Measurements from ENCODE around the gene FOXL3.

FOXL3 gene

GRCh38 chr7:269721-270120 is 20.2 kb upstream of the FOXL3 start:
- no peak for DNase-seq

DNA sequence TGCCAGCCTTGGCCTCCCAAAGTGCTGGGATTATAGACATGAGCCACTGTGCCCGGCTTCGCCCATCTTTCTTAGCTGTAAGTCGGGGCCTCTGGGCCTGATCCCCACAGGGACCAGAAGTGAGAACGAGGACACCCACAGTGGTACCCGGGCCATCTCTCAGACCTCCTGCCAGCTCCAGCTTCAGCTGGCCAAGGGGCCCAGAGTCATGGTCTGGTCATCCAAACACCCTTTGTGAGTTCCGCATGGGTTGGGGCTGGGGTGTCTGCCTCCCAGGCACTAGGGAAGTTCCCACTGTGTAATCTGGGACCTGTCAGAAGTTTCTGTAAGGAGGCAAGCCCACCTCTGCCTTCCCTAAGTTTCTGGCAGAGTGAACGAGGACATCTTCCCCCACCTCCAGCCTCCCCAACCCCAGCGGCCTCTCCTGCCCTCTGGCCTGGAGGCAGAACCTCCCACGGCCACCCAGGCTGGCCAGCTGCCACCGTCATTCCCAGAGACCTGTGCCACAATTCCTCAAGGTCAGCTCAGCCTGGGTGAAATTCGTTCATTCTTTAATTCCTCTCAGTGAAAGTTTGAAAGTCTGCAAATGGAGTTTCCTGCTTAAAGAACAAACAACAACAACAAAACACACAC is 19.5 kb upstream of the FOXL3 start:
- DNase-seq: no peak

DNA sequence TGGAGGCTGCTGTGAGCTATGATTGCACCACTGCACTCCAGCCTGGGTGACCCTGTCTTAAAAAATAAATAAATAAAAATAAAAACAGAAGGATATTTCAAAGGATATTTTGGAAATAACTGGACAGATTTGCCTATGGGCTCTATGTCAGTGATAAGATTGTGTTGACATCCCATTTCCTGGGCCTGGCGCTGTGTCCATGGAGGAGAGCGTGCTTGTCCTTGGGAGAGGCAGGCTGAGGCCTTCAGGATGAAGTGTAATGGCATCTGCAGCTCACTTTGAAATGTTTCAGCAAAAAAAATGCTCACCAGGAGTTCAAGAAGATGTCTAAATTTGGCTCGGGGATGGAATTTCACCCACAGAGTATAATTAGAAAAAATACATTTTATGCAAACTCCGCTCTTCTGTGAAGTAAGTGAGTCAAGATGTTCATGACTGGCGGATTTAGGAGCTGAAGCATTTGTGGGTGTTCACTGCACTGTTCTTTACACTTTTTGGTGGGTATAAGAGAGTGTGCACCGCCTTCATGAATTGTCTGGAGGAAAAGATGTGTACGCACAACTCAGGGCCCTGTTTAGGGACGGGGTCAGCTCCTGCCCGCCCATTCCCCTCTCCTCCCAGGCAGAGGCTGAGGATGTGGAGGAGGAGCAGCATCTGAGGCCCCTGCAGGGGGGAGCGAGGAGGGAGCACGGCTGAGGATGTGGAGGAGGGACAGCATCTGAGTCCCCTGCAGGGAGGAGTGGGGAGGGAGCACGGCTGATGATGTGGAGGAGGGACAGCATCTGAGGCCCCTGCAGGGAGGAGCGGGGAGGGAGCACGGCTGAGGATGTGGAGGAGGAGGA is 18.5 kb upstream of the FOXL3 start:
- DNase-seq: no peak

DNA sequence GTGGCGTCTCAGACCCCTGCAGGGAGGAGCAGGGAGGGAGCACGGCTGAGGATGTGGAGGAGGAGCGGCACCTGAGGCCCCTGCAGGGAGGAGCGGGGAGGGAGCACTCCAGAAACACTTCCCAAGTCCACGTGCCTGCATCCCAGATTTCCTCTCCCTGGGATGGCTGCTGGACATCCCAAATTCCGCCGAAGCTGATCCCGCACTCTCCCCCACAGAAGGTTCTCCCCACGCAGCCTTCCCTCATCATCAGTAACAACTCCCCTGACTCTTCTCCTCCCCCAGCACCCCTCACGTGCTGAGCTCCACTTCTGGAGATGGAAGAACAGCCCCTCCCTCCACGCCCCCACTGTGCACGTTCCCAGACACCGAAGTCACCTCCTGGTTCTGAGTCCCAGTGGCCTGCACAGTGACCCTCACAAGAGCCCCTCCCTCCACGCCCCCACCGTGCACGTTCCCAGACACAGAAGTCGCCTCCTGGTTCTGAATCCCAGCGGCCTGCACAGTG is 17.8 kb upstream of the FOXL3 start:
- DNase-seq: no peak

- DNase-seq: no peak
Measured at GRCh38 chr7:272631-273030, 17.3 kb upstream of the FOXL3 start.

GRCh38 chr7:273327-273726 is 16.6 kb upstream of the FOXL3 start:
- no peak for DNase-seq

- no peak for DNase-seq
Measured at GRCh38 chr7:274266-274665, 15.7 kb upstream of the FOXL3 start.

DNA sequence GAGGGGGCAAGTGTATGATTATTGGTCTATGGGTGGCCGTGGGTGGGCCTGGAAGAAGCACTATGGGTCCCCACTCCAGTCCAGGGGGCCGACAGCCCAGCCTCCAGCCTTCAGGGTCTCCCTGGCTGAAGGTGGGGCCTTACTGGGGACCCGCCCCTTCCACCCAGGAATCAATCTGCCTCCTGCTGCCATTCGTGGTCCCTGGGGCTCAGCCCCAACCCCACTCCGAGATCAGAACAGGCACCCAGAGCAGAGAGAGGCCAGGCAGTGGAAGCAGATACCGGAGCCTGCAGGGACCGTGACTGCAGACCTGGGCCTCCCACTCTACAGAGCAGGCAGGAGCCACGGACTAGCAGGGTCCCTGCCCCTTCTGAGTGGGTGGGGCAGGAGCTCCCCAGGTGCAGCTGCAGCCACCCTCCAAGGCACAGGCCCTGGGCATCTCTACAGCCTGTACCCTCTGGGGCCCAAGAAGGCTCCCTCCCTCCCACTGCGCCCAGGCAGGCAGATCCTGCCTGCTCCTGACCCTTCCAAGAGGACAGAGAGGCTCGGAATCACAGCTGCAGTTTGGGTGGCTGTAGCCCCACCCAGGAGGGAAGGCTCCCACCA is 13.6 kb upstream of the FOXL3 start:
- no peak for DNase-seq

DNA sequence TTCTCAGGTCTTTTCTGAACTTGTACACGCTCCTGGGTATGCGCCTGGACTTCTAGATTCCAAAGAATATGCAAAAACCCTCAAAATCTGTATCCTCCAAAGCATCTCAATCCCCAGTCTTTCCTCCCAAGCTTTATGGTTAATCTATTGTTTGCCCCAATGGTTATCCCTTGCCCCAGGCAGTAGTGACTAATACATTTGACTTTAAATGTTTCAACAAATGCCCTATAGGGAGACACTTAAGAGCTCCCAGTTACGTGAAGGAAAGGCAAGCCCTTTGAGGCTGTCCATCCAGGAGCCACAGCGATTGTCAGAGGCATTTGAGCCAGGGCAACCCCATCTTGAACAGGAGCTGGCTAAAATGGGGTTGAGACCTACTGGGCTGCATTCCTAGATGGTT is 12.7 kb upstream of the FOXL3 start:
- no peak for DNase-seq

DNA sequence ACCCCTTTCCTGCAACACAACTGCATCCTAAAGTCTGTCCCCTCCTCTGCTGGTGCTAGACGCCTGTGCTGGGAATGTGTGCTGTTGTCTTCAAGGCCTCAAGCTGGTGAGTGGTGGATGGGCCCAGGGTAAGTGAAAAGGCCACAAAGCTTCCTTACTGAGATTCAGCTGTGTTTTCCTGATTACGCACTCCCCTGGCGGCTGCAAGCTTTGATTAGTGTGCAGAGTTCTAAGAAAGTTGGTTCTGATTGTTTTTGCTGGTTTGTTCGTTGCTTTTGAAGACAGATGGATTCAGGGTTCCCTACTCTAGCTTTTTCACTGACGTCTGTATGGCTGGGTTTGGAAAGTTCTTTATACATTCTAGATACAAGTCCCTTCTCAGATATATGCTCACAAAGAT is 11.9 kb upstream of the FOXL3 start:
- DNase-seq: no peak

- DNase-seq: no peak
Measured at GRCh38 chr7:279821-280220, 10.1 kb upstream of the FOXL3 start.

- no peak for DNase-seq
Measured at GRCh38 chr7:280461-280860, 9.5 kb upstream of the FOXL3 start.

- no peak for DNase-seq
Measured at GRCh38 chr7:281637-282036, 8.3 kb upstream of the FOXL3 start.

DNA sequence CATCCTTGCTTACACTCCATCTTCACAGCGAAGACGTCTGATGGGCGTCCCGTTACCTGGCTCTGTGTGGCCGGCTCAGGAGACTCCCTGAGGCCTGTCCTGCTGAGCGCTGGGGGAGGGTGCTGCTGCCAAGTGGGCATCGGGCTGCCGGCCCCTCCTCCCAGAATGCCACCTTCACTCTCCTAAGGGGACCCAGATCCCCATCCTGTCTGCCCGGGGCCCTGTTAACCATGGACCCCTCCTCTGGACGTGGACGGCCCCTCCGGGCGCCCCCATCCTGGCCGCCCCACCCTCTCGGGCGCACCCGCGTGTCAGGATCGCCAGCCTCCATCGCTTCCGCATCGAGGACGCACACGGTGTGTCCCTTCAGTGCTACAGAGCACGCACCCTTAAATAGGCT is 7.3 kb upstream of the FOXL3 start:
- no peak for DNase-seq

DNA sequence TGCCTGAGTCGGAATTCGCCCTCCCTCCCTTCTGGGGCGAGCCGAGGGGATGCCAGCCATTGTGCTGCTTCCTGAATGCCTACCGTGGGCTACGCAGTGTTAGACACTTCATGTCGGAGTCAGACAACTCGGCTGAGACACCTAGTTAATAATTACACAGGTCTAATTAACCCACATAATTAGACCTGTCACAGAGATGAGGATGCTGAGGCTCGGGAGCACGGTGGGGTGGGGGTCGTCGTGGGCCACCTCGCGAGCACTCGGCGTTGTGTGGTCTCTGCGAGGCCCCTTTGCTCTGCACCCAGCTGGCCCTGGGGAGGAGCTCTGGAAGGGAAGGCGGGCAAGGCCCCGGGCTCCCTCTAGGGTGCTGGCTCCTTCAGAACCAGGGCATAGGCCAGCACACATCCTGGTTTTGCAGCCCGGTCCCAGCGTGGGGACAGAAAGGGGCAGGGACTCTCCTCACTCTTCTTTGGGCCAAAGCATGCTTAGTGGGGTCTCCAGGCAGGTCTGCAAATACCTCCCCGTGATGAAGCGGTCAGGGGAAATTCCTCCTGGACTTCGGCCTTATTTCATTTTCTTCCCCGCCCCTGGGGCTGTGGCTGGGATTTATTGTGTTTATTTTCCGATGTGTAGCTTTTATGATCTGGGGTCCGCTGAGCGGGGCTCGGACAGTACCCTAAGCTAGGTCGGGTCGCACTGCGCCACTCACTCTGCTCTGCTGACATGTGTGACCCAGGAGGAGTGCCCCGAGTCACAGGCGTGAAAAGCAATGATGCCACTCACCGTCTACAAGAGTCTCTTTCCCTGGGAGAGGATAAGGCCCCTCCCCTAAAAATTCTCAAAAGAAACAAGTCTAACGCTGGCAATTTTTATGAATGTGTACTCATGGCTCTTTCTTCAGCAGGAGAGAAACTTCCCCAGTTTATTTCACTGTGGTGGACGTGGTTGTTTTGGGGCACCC is 4.9 kb upstream of the FOXL3 start:
- DNase-seq: no peak

GRCh38 chr7:285731-286130 is 4.2 kb upstream of the FOXL3 start:
- no peak for DNase-seq

DNA sequence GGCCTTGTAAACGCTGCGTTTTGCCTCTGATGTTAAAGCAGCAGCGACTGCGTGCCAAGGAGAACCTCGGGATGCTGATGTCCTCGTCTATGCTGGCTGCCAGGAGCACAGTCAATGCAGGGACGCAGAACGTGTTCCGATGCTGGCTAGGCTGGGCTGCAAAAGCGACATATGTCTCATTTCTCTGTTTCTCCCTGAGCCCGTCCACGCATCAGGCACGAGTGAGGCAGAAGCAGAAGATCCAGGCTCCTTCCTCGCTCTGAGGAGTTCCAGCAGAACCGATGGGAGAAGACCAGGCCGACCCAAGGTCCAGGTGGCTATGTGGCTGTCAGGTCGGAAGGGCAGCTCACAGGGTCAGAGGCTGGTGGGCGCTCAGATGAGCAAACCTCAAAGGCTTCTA is 3.7 kb upstream of the FOXL3 start:
- no peak for DNase-seq

DNA sequence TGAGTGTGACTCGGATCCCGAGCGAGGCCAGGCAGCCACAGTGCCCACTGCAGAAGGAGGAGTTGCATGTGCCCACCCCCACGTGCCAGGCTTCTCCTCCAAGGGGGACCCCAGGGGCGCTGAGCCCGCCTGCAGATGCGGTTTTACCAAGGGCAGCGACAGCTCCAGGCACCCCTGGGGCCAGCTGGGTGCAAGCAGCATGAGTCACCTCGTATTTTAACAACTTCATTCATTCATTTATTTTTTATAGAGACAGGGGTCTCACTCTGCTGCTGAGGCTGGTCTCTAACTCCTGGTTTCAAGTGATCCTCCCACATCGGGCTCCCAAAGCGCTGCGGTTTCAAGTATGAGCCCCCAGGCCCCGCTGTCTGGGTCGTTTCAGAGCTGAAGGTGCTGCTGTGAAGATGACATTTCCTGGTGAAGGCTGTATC is 1.3 kb upstream of the FOXL3 start:
- no peak for DNase-seq

GRCh38 chr7:289209-289755 is 688 bp upstream of the FOXL3 start:
- DNase-seq: no peak

DNA sequence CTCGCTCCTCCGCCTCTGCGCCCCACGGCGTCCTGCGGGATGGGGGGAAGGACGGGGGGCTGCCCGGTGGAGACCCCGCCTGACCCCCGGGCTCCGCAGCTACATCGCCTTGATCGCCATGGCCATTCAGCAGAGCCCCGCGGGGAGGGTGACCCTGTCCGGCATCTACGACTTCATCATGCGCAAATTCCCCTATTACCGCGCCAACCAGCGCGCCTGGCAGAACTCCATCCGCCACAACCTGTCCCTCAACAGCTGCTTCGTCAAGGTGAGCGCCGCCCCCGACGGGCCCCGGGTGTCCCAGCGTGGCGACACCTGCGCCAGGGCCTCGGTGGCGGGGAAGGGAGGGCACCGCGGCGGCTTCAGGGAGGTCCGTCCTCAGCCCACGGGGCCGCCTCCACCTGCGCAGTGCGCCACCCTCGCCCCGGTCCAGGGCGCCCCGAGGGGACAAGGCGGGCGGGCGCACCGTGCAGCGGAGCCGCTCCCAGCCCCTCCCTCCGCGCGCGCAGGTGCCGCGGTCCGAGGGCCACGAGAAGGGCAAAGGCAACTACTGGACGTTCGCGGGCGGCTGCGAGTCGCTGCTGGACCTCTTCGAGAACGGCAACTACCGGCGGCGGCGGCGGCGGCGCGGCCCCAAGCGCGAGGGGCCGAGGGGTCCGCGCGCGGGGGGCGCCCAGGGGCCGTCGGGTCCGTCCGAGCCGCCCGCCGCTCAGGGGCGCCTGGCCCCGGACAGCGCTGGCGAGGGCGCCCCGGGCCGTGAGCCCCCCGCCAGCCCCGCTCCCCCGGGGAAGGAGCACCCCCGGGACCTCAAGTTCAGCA is 793 bp downstream of the FOXL3 start:
- no peak for DNase-seq

DNA sequence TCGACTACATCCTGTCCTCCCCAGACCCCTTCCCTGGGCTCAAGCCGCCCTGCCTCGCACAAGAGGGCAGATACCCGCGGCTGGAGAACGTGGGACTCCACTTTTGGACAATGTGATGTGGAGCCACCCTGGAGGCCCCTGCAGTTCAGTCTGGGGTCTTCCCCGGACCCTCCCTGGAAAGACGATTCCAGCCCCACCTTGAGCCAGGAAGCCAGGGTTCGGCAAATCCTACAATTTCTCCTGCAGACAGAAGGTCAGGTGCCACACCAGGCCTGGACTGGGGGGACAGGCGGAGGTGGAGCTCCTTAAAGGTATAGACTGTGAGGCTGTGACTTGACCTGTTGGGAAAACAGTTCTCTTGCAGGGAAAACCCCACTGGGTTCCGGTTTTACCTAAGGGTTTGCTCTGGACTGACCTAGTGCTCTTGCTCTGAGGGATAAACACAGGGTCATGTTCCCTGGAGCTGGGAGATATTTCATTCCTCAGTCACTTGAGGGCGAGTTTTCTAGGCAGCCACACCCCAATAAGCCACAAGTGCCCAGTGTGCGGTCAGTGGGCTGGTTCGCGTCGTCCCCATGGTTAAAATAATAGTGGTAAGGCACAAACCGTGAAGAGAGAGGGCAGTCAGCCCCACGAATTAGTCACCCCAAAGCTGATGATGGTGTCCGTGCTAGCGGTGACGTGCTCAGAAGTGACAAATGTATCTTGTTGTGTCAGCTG is 1.6 kb downstream of the FOXL3 start:
- no peak for DNase-seq

Data from NCI-H1930 (cell line).